ENCODE measurements around the gene CER1. TPM values are rescaled to one million over a fixed set of nuclear protein-coding genes. Genes with fewer than 3 reads are reported as not detected.

Gene CER1
- total RNA-seq, 1 experiment from 2014 or later = not detected

GRCh38 chr9:14674630-14675029 lies 47.9 kb downstream of the CER1 start:
- Histone ChIP-seq H3K9ac (ENCODE audit: low read length) (no peak overlapping the region), H3K9me3 (ENCODE audit: control insufficient read depth in 1 of 2, insufficient read depth in 1 of 2, low read depth in 1 of 2, low read length in 2 of 2) (no peaks in the 10 kb centered on the region), H3K79me2 (ENCODE audit: insufficient read depth, low read length) (no peaks in the 10 kb centered on the region), H4K20me1 (ENCODE audit: insufficient read depth) (no peaks in the 10 kb centered on the region), H3K4me2 (ENCODE audit: low read length) (no peak overlapping the region), H3K27me3 (ENCODE audit: insufficient read depth, low read length) (no peaks in the 10 kb centered on the region), H3K4me3 (replicated peaks in 1 of 2; ENCODE audit: low read depth in 1 of 2, low read length in 2 of 2) (no peak overlapping the region), H3K9me2 (ENCODE audit: insufficient read depth) (no peaks in the 10 kb centered on the region), H2AFZ (ENCODE audit: low read depth, low read length, poor library complexity, severe bottlenecking) (no peak overlapping the region), H3K36me3 (ENCODE audit: control insufficient read depth in 1 of 2, insufficient read depth in 2 of 2, low read length in 2 of 2) (no peaks in the 10 kb centered on the region), H3K27ac (ENCODE audit: low read depth, low read length) (no peak overlapping the region), H3K4me1 (ENCODE audit: control insufficient read depth in 1 of 2, insufficient read depth in 2 of 2, low read length in 2 of 2) (no peaks in the 10 kb centered on the region)
- ChIA-PET RAD21 (ENCODE audit: low non-redundant PET in 1 of 2, low total read pairs in 2 of 2, uncharacterized antibody in 2 of 2, unreplicated experiment in 2 of 2) (no interaction called here), POLR2A (no interaction called here), CTCF (interaction anchor here (1.5 kb wide), 1 partner anchor 13 kb away, joined by 6 read pairs; no protein-coding TSS in a partner anchor)
- TF ChIP-seq ZFX (IDR thresholded peaks at IDR 0.05) (no peak), EZH2 (IDR thresholded peaks at IDR 0.05) (no peak), YY1 (IDR thresholded peaks at IDR 0.05; ENCODE audit: extremely low read depth, insufficient replicate concordance, low read depth, low read length) (no peak), ELF1 (IDR thresholded peaks at IDR 0.05; ENCODE audit: borderline replicate concordance, low read depth) (no peak), EZH2phosphoT487 (IDR thresholded peaks at IDR 0.05; ENCODE audit: borderline replicate concordance) (no peak), SP1 (IDR thresholded peaks at IDR 0.05; ENCODE audit: low read depth) (no peak), CEBPB (IDR thresholded peaks at IDR 0.05; ENCODE audit: low read depth) (no peak), SIN3A (IDR thresholded peaks at IDR 0.05; ENCODE audit: low read depth) (no peak), EGR1 (IDR thresholded peaks at IDR 0.05; ENCODE audit: low read depth) (no peak), POLR2A (IDR thresholded peaks at IDR 0.05; ENCODE audit: borderline replicate concordance, extremely low read depth, insufficient read depth, insufficient read length) (no peak), SRF (IDR thresholded peaks at IDR 0.05; ENCODE audit: low read depth) (no peak), RAD21 (IDR thresholded peaks at IDR 0.05; ENCODE audit: low read depth) (no peak), CBX3 (IDR thresholded peaks at IDR 0.05; ENCODE audit: low read depth) (no peak), ATF3 (IDR thresholded peaks at IDR 0.05) (no peak)
- BruUV-seq (replicated peaks) = no TSS peak
- ATAC-seq (no peak), DNase-seq (ENCODE audit: low read depth, low spot score) (no peak)
- intact Hi-C loops (cut with micrococcal nuclease) = no loop called here

- no peaks in the 10 kb centered on the region for H3K9me2 ChIP-seq (ENCODE audit: insufficient read depth)
- no peak overlapping the region for H2AFZ ChIP-seq (ENCODE audit: low read depth, low read length, poor library complexity, severe bottlenecking)
- ATAC-seq (no peak), DNase-seq (ENCODE audit: low read depth, low spot score) (no peak)
- no TSS peak for BruUV-seq (replicated peaks)
- CTCF ChIA-PET = interaction anchor here (1.2 kb wide), 1 partner anchor 10 kb away, joined by 7 read pairs; no protein-coding TSS in a partner anchor
- RAD21 ChIA-PET (ENCODE audit: low non-redundant PET in 1 of 2, low total read pairs in 2 of 2, uncharacterized antibody in 2 of 2, unreplicated experiment in 2 of 2) = no interaction called here
- no peaks in the 10 kb centered on the region for H3K27me3 ChIP-seq (ENCODE audit: insufficient read depth, low read length)
- POLR2A ChIA-PET = no interaction called here
- intact Hi-C loops (cut with micrococcal nuclease) = no loop called here
- H3K4me2 ChIP-seq (ENCODE audit: low read length) = no peak overlapping the region
- no peaks in the 10 kb centered on the region for H3K79me2 ChIP-seq (ENCODE audit: insufficient read depth, low read length)
- H3K4me1 ChIP-seq (ENCODE audit: control insufficient read depth in 1 of 2, insufficient read depth in 2 of 2, low read length in 2 of 2) = no peaks in the 10 kb centered on the region
- H3K9me3 ChIP-seq (ENCODE audit: control insufficient read depth in 1 of 2, insufficient read depth in 1 of 2, low read depth in 1 of 2, low read length in 2 of 2) = no peaks in the 10 kb centered on the region
- TF ChIP-seq ATF3 (IDR thresholded peaks at IDR 0.05) = no peak
- TF ChIP-seq ELF1 (IDR thresholded peaks at IDR 0.05; ENCODE audit: borderline replicate concordance, low read depth) = no peak
- no peak for TF ChIP-seq POLR2A (IDR thresholded peaks at IDR 0.05; ENCODE audit: borderline replicate concordance, extremely low read depth, insufficient read depth, insufficient read length)
- TF ChIP-seq EGR1 (IDR thresholded peaks at IDR 0.05; ENCODE audit: low read depth) = no peak
- TF ChIP-seq SP1 (IDR thresholded peaks at IDR 0.05; ENCODE audit: low read depth) = no peak
- no peak overlapping the region for H3K9ac ChIP-seq (ENCODE audit: low read length)
- no peaks in the 10 kb centered on the region for H3K36me3 ChIP-seq (ENCODE audit: control insufficient read depth in 1 of 2, insufficient read depth in 2 of 2, low read length in 2 of 2)
- H3K27ac ChIP-seq (ENCODE audit: low read depth, low read length) = no peak overlapping the region
- no peaks in the 10 kb centered on the region for H4K20me1 ChIP-seq (ENCODE audit: insufficient read depth)
- no peak overlapping the region for H3K4me3 ChIP-seq (replicated peaks in 1 of 2; ENCODE audit: low read depth in 1 of 2, low read length in 2 of 2)
Observed at GRCh38 chr9:14671377-14671776, 51.2 kb downstream of the CER1 start.

Measured in HCT116 (cell line).